ENCODE data around the gene GPR146.

GPR146 gene

GRCh38 chr7:1042492-1042833 lies 1.9 kb upstream of the GPR146 start:
- Mint-ChIP-seq H3K27me3 (ENCODE audit: low read depth) (no peaks in the 10 kb centered on the region), H3K36me3 (ENCODE audit: low read depth) (peaks cover 5% of the 10 kb centered on the region), H3K9me3 (no peaks in the 10 kb centered on the region), H3K4me1 (ENCODE audit: low read depth) (peaks cover 40% of the 10 kb centered on the region), H3K4me3 (no peak overlapping the region), H3K27ac (no peak overlapping the region)

- Mint-ChIP-seq H3K4me1 (ENCODE audit: low read depth) (peaks cover 49% of the 10 kb centered on the region), H3K9me3 (no peaks in the 10 kb centered on the region), H3K27me3 (ENCODE audit: low read depth) (no peaks in the 10 kb centered on the region), H3K36me3 (ENCODE audit: low read depth) (peaks cover 5% of the 10 kb centered on the region), H3K27ac (peak overlapping the region; percentile 70), H3K4me3 (peak overlapping the region; percentile 75)
These were observed 676 bp upstream of the GPR146 start for GRCh38 chr7:1043552-1044188.

GRCh38 chr7:1045069-1046063 lies 1.0 kb downstream of the GPR146 start:
- H3K4me3 Mint-ChIP-seq: peak overlapping the region; percentile 80
- H3K4me1 Mint-ChIP-seq (ENCODE audit: low read depth): peaks cover 58% of the 10 kb centered on the region
- peaks cover 7% of the 10 kb centered on the region for H3K36me3 Mint-ChIP-seq (ENCODE audit: low read depth)
- peak overlapping the region; percentile 65 for H3K27ac Mint-ChIP-seq
- no peaks in the 10 kb centered on the region for H3K9me3 Mint-ChIP-seq
- H3K27me3 Mint-ChIP-seq (ENCODE audit: low read depth): no peaks in the 10 kb centered on the region

- H3K27ac Mint-ChIP-seq: peak overlapping the region; percentile 1
- no peaks in the 10 kb centered on the region for H3K9me3 Mint-ChIP-seq
- peak overlapping the region; percentile 80 for H3K4me3 Mint-ChIP-seq
- no peaks in the 10 kb centered on the region for H3K27me3 Mint-ChIP-seq (ENCODE audit: low read depth)
- H3K4me1 Mint-ChIP-seq (ENCODE audit: low read depth): peaks cover 57% of the 10 kb centered on the region
- peaks cover 9% of the 10 kb centered on the region for H3K36me3 Mint-ChIP-seq (ENCODE audit: low read depth)
These were observed 2.7 kb downstream of the GPR146 start for GRCh38 chr7:1046722-1047679.

GRCh38 chr7:1049006-1049741 lies 4.8 kb downstream of the GPR146 start:
- Mint-ChIP-seq H3K4me1 (ENCODE audit: low read depth) (peaks cover 45% of the 10 kb centered on the region), H3K4me3 (peak overlapping the region; percentile 14)

GRCh38 chr7:1049801-1050200 lies 5.5 kb downstream of the GPR146 start:
- Mint-ChIP-seq H3K4me3 (no peak overlapping the region), H3K36me3 (ENCODE audit: low read depth) (peaks cover 9% of the 10 kb centered on the region), H3K4me1 (ENCODE audit: low read depth) (peaks cover 46% of the 10 kb centered on the region), H3K27me3 (ENCODE audit: low read depth) (no peaks in the 10 kb centered on the region), H3K9me3 (no peaks in the 10 kb centered on the region), H3K27ac (no peak overlapping the region)

More at GRCh38 chr7:1049006-1049741, 4.8 kb downstream of the GPR146 start:
- no peaks in the 10 kb centered on the region for H3K9me3 Mint-ChIP-seq
- H3K27ac Mint-ChIP-seq: no peak overlapping the region
- H3K27me3 Mint-ChIP-seq (ENCODE audit: low read depth): no peaks in the 10 kb centered on the region
- H3K36me3 Mint-ChIP-seq (ENCODE audit: low read depth): peaks cover 9% of the 10 kb centered on the region

GRCh38 chr7:1050254-1050906 lies 6.0 kb downstream of the GPR146 start:
- Mint-ChIP-seq H3K9me3 (no peaks in the 10 kb centered on the region), H3K27ac (no peak overlapping the region), H3K27me3 (ENCODE audit: low read depth) (no peaks in the 10 kb centered on the region), H3K4me1 (ENCODE audit: low read depth) (peaks cover 46% of the 10 kb centered on the region), H3K4me3 (no peak overlapping the region), H3K36me3 (ENCODE audit: low read depth) (peaks cover 9% of the 10 kb centered on the region)

- no peak overlapping the region for H3K4me3 Mint-ChIP-seq
- peaks cover 6% of the 10 kb centered on the region for H3K36me3 Mint-ChIP-seq (ENCODE audit: low read depth)
- no peaks in the 10 kb centered on the region for H3K27me3 Mint-ChIP-seq (ENCODE audit: low read depth)
- peak overlapping the region; percentile 41 for H3K27ac Mint-ChIP-seq
- peaks cover 40% of the 10 kb centered on the region for H3K4me1 Mint-ChIP-seq (ENCODE audit: low read depth)
- no peaks in the 10 kb centered on the region for H3K9me3 Mint-ChIP-seq
These were observed 6.8 kb downstream of the GPR146 start for GRCh38 chr7:1050956-1051690.

- H3K36me3 Mint-ChIP-seq (ENCODE audit: low read depth): peaks cover 4% of the 10 kb centered on the region
- H3K4me3 Mint-ChIP-seq: no peak overlapping the region
- no peak overlapping the region for H3K27ac Mint-ChIP-seq
- peaks cover 29% of the 10 kb centered on the region for H3K4me1 Mint-ChIP-seq (ENCODE audit: low read depth)
- no peaks in the 10 kb centered on the region for H3K27me3 Mint-ChIP-seq (ENCODE audit: low read depth)
- H3K9me3 Mint-ChIP-seq: no peaks in the 10 kb centered on the region
These were observed 7.9 kb downstream of the GPR146 start for GRCh38 chr7:1052031-1052818.

GRCh38 chr7:1053002-1053411 lies 8.7 kb downstream of the GPR146 start:
- Mint-ChIP-seq H3K27me3 (ENCODE audit: low read depth) (no peaks in the 10 kb centered on the region), H3K36me3 (ENCODE audit: low read depth) (peaks cover 4% of the 10 kb centered on the region), H3K27ac (no peak overlapping the region), H3K4me1 (ENCODE audit: low read depth) (peaks cover 24% of the 10 kb centered on the region), H3K4me3 (no peak overlapping the region), H3K9me3 (no peaks in the 10 kb centered on the region)

- Mint-ChIP-seq H3K9me3 (no peaks in the 10 kb centered on the region), H3K36me3 (ENCODE audit: low read depth) (peaks cover 4% of the 10 kb centered on the region), H3K4me3 (no peak overlapping the region), H3K4me1 (ENCODE audit: low read depth) (peaks cover 21% of the 10 kb centered on the region), H3K27me3 (ENCODE audit: low read depth) (no peaks in the 10 kb centered on the region), H3K27ac (no peak overlapping the region)
These were observed 9.5 kb downstream of the GPR146 start for GRCh38 chr7:1053816-1054370.

- Mint-ChIP-seq H3K4me3 (no peak overlapping the region), H3K27ac (no peak overlapping the region), H3K4me1 (ENCODE audit: low read depth) (peaks cover 20% of the 10 kb centered on the region), H3K36me3 (ENCODE audit: low read depth) (peaks cover 4% of the 10 kb centered on the region), H3K27me3 (ENCODE audit: low read depth) (no peaks in the 10 kb centered on the region), H3K9me3 (no peaks in the 10 kb centered on the region)
These were observed 10.1 kb downstream of the GPR146 start for GRCh38 chr7:1054438-1054837.
